Daoy (cell line): ENCODE data around the gene BYSL. TPM values are rescaled to one million over a fixed set of nuclear protein-coding genes. Genes with fewer than 3 reads are reported as not detected.

ENCODE experiments used
- DNase-seq: peaks from one replicate; pipeline ENCODE4 v3.0.0-alpha.2; 2015; ENCODE audit warnings: low read depth
- total RNA-seq: library from RNA; depleted of rRNA; stranded (reverse); fragments of >200 nt; shearing (Covaris generic); gene quantifications from 2 replicates; pipeline ENCODE4 v1.2.3, GENCODE V29; 2014; rRNA removed

Gene BYSL
- total RNA-seq, result 35.4 and 42.4 TPM in 2 replicates

- DNase-seq, result peak; percentile 98
Observed at GRCh38 chr6:41920921-41921711, at the start of gene BYSL, which contains the start of gene MED20. Gene BYSL, plus strand, starts transcription at chr6:41921499. Its CDS starts 64 bp downstream, at chr6:41921563. Gene MED20, minus strand, starts transcription at chr6:41921139. Its CDS starts 121 bp downstream, at chr6:41921018.

- no peak for DNase-seq
Observed at GRCh38 chr6:41871691-41872090, 49.6 kb upstream of the BYSL start.

GRCh38 chr6:41872147-41872546 lies 49.2 kb upstream of the BYSL start:
- DNase-seq, result no peak

GRCh38 chr6:41874741-41875140 lies 46.6 kb upstream of the BYSL start:
- no peak for DNase-seq

GRCh38 chr6:41877051-41877680 lies 44.1 kb upstream of the BYSL start:
- DNase-seq, result no peak

GRCh38 chr6:41878246-41878645 lies 43.1 kb upstream of the BYSL start:
- DNase-seq, result peak; percentile 58

GRCh38 chr6:41878961-41879405 lies 42.3 kb upstream of the BYSL start:
- peak; percentile 15 for DNase-seq

GRCh38 chr6:41881506-41881905 lies 39.8 kb upstream of the BYSL start:
- DNase-seq, result no peak

GRCh38 chr6:41884957-41885356 lies 36.3 kb upstream of the BYSL start:
- DNase-seq, result no peak

GRCh38 chr6:41885930-41886329 lies 35.4 kb upstream of the BYSL start:
- no peak for DNase-seq

- no peak for DNase-seq
Observed at GRCh38 chr6:41887331-41887751, 34.0 kb upstream of the BYSL start.

- DNase-seq, result no peak
Observed at GRCh38 chr6:41892921-41893564, 28.3 kb upstream of the BYSL start.

GRCh38 chr6:41894366-41895299 lies 26.7 kb upstream of the BYSL start:
- DNase-seq, result peak; percentile 34

- peak; percentile 94 for DNase-seq
Observed at GRCh38 chr6:41895300-41896233, 25.7 kb upstream of the BYSL start, which contains the start of gene USP49. Gene USP49, minus strand, starts transcription at chr6:41895375. Its CDS starts 88,392 bp downstream, at chr6:41806983.

- no peak for DNase-seq
Observed at GRCh38 chr6:41896281-41896680, 25.0 kb upstream of the BYSL start.

- DNase-seq, result no peak
Observed at GRCh38 chr6:41900861-41901260, 20.4 kb upstream of the BYSL start.

GRCh38 chr6:41901882-41902519 lies 19.3 kb upstream of the BYSL start:
- DNase-seq, result peak; percentile 62

- no peak for DNase-seq
Observed at GRCh38 chr6:41909727-41910126, 11.6 kb upstream of the BYSL start.

- no peak for DNase-seq
Observed at GRCh38 chr6:41914343-41914742, 7.0 kb upstream of the BYSL start.
